AG04450 (cell line): ENCODE data around the gene MED28. TPM values are rescaled to one million over a fixed set of nuclear protein-coding genes. Genes with fewer than 3 reads are reported as not detected.

Experiments used
- CTCF ChIA-PET: fragments of 300-600, 350-600 bp; formaldehyde crosslinking; extraction: SDS; loops from one replicate; lab custom pipeline; 2022; ENCODE audit warnings: antibody characterized with exemption, inconsistent platforms; lab: Charles Lee
- POLR2A ChIA-PET: fragments of 350-600 bp; formaldehyde crosslinking; extraction: SDS; loops from one replicate; lab custom pipeline; 2021; ENCODE audit warnings: antibody characterized with exemption, inconsistent platforms; lab: Yijun Ruan, JAX
- DNase-seq: peaks from one replicate; pipeline ENCODE4 v3.0.0-alpha.2; 2011; ENCODE audit warnings: low read depth, low spot score
- H3K27ac ChIP-seq: one replicate; pipeline ENCODE4 v1.5.1; 2012; ENCODE audit warnings: low read depth, low read length, control low read depth
- H3K27me3 ChIP-seq: one replicate; pipeline ENCODE4 v1.6.0; 2012; ENCODE audit warnings: low read length; ENCODE audit not compliant: control insufficient read depth, insufficient read depth
- H3K4me3 ChIP-seq: 2 replicates; pipeline ENCODE4 v1.5.1; 2011; ENCODE audit warnings: mild to moderate bottlenecking, low read depth, low read length, control low read depth
- H3K9me3 ChIP-seq: 2 replicates; pipeline ENCODE4 v1.5.1; 2012; ENCODE audit warnings: low read length; ENCODE audit not compliant: control insufficient read depth, insufficient read depth
- polyA plus RNA-seq: library from polyadenylated mRNA; depleted of rRNA; stranded (reverse); fragments of >200 nt; gene quantifications from 2 replicates; pipeline ENCODE4 v1.2.3, GENCODE V29; 2011
- TF ChIP-seq, protein P1 (sequence below): IDR thresholded peaks from 2 replicates; pipeline ENCODE4 v1.5.1; 2011; ENCODE audit warnings: low read depth, low read length, control low read depth, inconsistent platforms

MED28 gene
- polyA plus RNA-seq, 1 experiment, result 48.6 TPM

DNA sequence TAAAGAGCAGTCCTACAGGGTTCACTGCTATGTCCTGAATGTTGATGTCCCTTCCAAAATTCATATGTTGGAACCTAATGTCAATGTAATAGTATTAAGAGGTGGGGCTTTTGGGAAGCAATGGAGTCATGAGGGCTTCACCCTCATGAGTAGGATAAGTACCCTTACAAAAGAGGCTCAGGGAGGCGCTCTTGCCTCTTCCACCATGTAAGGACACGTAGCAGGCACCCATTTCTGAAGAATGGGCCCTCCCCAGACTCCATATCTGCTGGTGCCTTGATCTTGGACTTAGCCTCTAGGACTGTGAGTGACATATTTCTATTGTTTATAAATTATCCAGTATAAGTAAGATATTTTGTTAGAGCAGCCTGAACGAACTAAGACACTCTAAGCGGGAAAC lies 15.8 kb downstream of the MED28 start:
- POLR2A ChIA-PET, result no interaction called here

DNA sequence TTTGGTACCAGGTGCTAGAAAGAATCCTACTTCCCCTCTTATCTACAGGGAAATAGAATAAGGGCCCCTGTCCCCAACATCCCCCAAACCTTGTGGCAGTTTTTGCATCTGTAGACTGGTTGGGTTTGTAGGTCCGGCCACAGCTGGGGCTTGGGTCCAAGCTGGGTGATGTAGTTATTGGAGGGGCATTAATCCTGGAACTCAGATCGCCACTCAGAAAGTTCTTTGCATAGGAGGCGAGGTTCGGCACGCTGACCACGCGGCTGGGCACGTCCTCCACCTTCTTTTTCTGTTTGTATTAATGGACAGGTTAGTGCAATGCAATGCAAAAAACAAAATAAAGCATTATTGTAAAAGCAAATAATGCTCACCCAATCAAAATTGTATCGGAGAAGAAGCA lies 19.2 kb downstream of the MED28 start:
- ChIA-PET POLR2A (no interaction called here), CTCF (interaction anchor here (1.9 kb wide), 1 partner anchor 85 kb away, joined by 9 read pairs; no protein-coding TSS in a partner anchor)
- no peak overlapping the region for H3K4me3 ChIP-seq
- H3K27ac ChIP-seq, result no peak overlapping the region
- H3K27me3 ChIP-seq, result no peaks in the 10 kb centered on the region
- DNase-seq, result no peak
- H3K9me3 ChIP-seq, result no peaks in the 10 kb centered on the region
- TF ChIP-seq, protein P1, sequence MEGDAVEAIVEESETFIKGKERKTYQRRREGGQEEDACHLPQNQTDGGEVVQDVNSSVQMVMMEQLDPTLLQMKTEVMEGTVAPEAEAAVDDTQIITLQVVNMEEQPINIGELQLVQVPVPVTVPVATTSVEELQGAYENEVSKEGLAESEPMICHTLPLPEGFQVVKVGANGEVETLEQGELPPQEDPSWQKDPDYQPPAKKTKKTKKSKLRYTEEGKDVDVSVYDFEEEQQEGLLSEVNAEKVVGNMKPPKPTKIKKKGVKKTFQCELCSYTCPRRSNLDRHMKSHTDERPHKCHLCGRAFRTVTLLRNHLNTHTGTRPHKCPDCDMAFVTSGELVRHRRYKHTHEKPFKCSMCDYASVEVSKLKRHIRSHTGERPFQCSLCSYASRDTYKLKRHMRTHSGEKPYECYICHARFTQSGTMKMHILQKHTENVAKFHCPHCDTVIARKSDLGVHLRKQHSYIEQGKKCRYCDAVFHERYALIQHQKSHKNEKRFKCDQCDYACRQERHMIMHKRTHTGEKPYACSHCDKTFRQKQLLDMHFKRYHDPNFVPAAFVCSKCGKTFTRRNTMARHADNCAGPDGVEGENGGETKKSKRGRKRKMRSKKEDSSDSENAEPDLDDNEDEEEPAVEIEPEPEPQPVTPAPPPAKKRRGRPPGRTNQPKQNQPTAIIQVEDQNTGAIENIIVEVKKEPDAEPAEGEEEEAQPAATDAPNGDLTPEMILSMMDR, result no peak

More for the DNA sequence above, 15.8 kb downstream of the MED28 start:
- H3K4me3 ChIP-seq, result no peak overlapping the region
- H3K9me3 ChIP-seq, result no peaks in the 10 kb centered on the region
- no peak overlapping the region for H3K27ac ChIP-seq
- DNase-seq, result no peak
- TF ChIP-seq, protein P1, result no peak
- no peaks in the 10 kb centered on the region for H3K27me3 ChIP-seq
- CTCF ChIA-PET, result interaction anchor here (2.0 kb wide), 1 partner anchor 82 kb away, joined by 6 read pairs; no protein-coding TSS in a partner anchor

DNA sequence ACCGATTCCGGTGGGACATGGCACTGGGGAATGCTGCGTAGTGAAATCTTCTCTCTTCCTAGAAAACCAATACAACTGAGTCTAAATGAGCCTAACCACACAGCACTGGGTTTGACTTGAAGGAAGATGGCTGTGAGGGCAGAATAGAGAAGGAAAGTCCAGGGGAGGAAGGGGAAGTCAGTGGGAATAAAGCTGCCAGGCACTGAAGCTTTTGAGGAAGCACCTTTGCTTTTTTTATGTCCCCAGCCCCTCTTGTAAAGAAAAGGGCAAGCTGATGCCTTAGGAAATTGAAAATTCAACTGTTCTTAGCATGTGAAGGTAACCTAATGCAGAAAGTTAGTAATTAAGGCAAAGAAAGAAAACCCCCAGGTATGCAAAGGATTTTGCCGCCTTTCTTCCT lies 20.6 kb downstream of the MED28 start:
- CTCF ChIA-PET, result interaction anchor here (0.6 to 4.3 kb wide), 6 partner anchors 10 to 86 kb away, joined by 3 to 42 read pairs (median 8); partner anchors contain the start of gene MED28

DNA sequence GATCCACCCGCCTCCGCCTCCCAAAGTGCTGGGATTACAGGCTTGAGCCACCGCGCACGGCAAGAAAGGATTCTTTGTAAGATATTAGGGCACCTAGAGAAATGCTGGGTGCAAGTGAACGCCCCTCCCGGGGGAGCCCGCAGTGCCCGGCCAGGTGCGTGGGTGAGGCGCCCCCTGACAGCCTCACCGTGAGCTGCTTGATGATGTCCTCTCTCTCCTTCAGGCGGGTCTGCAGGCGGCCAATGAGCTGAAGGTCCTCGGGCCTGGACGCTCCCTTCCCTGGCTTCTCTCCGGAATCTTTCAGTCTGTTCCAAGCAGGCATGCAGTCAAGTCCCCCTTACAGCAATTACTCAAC lies 21.9 kb downstream of the MED28 start:
- CTCF ChIA-PET, result interaction anchor here (0.8 to 4.3 kb wide), 16 partner anchors 10 to 957 kb away, joined by 3 to 42 read pairs (median 4); partner anchors contain the start of gene MED28
- H3K4me3 ChIP-seq, result no peak overlapping the region

More for the DNA sequence above, 20.6 kb downstream of the MED28 start:
- no peaks in the 10 kb centered on the region for H3K27me3 ChIP-seq
- DNase-seq, result no peak
- no peaks in the 10 kb centered on the region for H3K9me3 ChIP-seq
- H3K4me3 ChIP-seq, result no peak overlapping the region
- H3K27ac ChIP-seq, result no peak overlapping the region
- POLR2A ChIA-PET, result no interaction called here
- TF ChIP-seq, protein P1, result no peak

More for the DNA sequence above, 21.9 kb downstream of the MED28 start:
- no peaks in the 10 kb centered on the region for H3K27me3 ChIP-seq
- TF ChIP-seq, protein P1, result no peak
- H3K9me3 ChIP-seq, result no peaks in the 10 kb centered on the region; the same call in 1 of the 2 replicates
- DNase-seq, result no peak
- POLR2A ChIA-PET, result interaction anchor here (0.7 kb wide), 1 partner anchor 22 kb away, joined by 3 read pairs; the partner anchor contains the start of gene MED28
- H3K27ac ChIP-seq, result no peak overlapping the region
